HEK293 (cell line): ENCODE measurements around the gene RGMA.

ENCODE experiments used
- CTCF ChIA-PET: fragments of 350-600 bp; formaldehyde crosslinking; extraction: SDS; loops from one replicate; lab custom pipeline; 2021; ENCODE audit warnings: antibody characterized with exemption; lab: Yijun Ruan, JAX
- POLR2A ChIA-PET: fragments of 300-600 bp; formaldehyde crosslinking; extraction: SDS; loops from one replicate; lab custom pipeline; 2020; ENCODE audit warnings: antibody characterized with exemption, inconsistent platforms; lab: Yijun Ruan, JAX
- H3K27ac ChIP-seq: fragments of 200-500 bp; sonication (Bioruptor generic); 2 replicates; pipeline ENCODE4 v1.5.1; 2014; ENCODE audit warnings: low read depth, low read length, control low read depth, inconsistent platforms; ENCODE audit errors: extremely low read depth
- H3K36me3 ChIP-seq, 2 experiments: fragments of 200-500 bp in 1 of 2; sonication (Bioruptor generic) in 1 of 2; 1 replicate in 1 of 2; 2 replicates in 1 of 2; pipeline ENCODE4 v1.5.1; 2014 to 2017; ENCODE audit warnings: inconsistent platforms in 2 of 2, low read length in 2 of 2; ENCODE audit not compliant: control insufficient read depth in 2 of 2, insufficient read depth in 1 of 2
- H3K4me1 ChIP-seq: fragments of 200-500 bp; sonication (Bioruptor generic); 2 replicates; pipeline ENCODE4 v1.5.1; 2014; ENCODE audit warnings: mild to moderate bottlenecking, low read length, inconsistent platforms; ENCODE audit not compliant: control insufficient read depth, insufficient read depth
- H3K4me3 ChIP-seq: 2 replicates; pipeline ENCODE4 v1.5.1; 2011; ENCODE audit warnings: low read depth, mild to moderate bottlenecking, control low read depth, low read length, moderate library complexity
- H3K9me3 ChIP-seq: fragments of 200-500 bp; sonication (Bioruptor generic); 2 replicates; pipeline ENCODE4 v1.5.1; 2014; ENCODE audit warnings: low read depth, low read length, inconsistent platforms; ENCODE audit not compliant: control insufficient read depth, insufficient read depth
- BCL11B ChIP-seq: fragments of 450-650 bp; formaldehyde crosslinking; IDR thresholded peaks from 2 replicates; pipeline ENCODE4 v1.5.1; 2016; ENCODE audit warnings: low read depth, missing biosample characterization, missing genetic modification characterization
- EGR2 ChIP-seq: fragments of 450-650 bp; formaldehyde crosslinking; IDR thresholded peaks from 2 replicates; pipeline ENCODE4 v1.5.1; 2016; ENCODE audit warnings: low read depth, missing biosample characterization, missing genetic modification characterization
- FEZF1 ChIP-seq: fragments of 450-650 bp; formaldehyde crosslinking; IDR thresholded peaks from 2 replicates; pipeline ENCODE4 v1.5.1; 2016; ENCODE audit warnings: missing biosample characterization, missing genetic modification characterization
- GLIS2 ChIP-seq: fragments of 450-650 bp; formaldehyde crosslinking; IDR thresholded peaks from 2 replicates; pipeline ENCODE4 v1.5.1; 2016; ENCODE audit warnings: missing biosample characterization, missing genetic modification characterization
- IKZF3 ChIP-seq: fragments of 450-650 bp; IDR thresholded peaks from 2 replicates; pipeline ENCODE4 v1.5.0; 2018; ENCODE audit warnings: missing biosample characterization, mild to moderate bottlenecking, missing genetic modification characterization, moderate library complexity
- KLF16 ChIP-seq: fragments of 450-650 bp; formaldehyde crosslinking; IDR thresholded peaks from 2 replicates; pipeline ENCODE4 v1.5.1; 2017; ENCODE audit warnings: missing biosample characterization, missing genetic modification characterization
- OVOL3 ChIP-seq: fragments of 450-650 bp; formaldehyde crosslinking; IDR thresholded peaks from 2 replicates; pipeline ENCODE4 v1.5.1; 2016; ENCODE audit warnings: missing biosample characterization, missing genetic modification characterization
- PRDM6 ChIP-seq: fragments of 450-650 bp; formaldehyde crosslinking; IDR thresholded peaks from 2 replicates; pipeline ENCODE4 v1.5.1; 2017; ENCODE audit warnings: missing biosample characterization, missing genetic modification characterization
- SCRT1 ChIP-seq: fragments of 450-650 bp; formaldehyde crosslinking; IDR thresholded peaks from 2 replicates; pipeline ENCODE4 v1.5.1; 2016; ENCODE audit warnings: missing biosample characterization, missing genetic modification characterization, borderline replicate concordance
- SCRT2 ChIP-seq: fragments of 450-650 bp; formaldehyde crosslinking; IDR thresholded peaks from 2 replicates; pipeline ENCODE4 v1.5.1; 2016; ENCODE audit warnings: missing biosample characterization, missing genetic modification characterization
- SP7 ChIP-seq: fragments of 450-650 bp; formaldehyde crosslinking; IDR thresholded peaks from 2 replicates; pipeline ENCODE4 v1.5.1; 2016; ENCODE audit warnings: missing biosample characterization, missing genetic modification characterization
- ZBTB20 ChIP-seq: fragments of 450-650 bp; formaldehyde crosslinking; IDR thresholded peaks from 2 replicates; pipeline ENCODE4 v1.5.1; 2016; ENCODE audit warnings: missing biosample characterization, missing genetic modification characterization
- ZFHX2 ChIP-seq: fragments of 450-650 bp; formaldehyde crosslinking; conservative IDR thresholded peaks from 2 replicates; pipeline ENCODE4 v1.5.1; 2016; ENCODE audit warnings: missing biosample characterization, missing genetic modification characterization
- ZNF10 ChIP-seq: fragments of 450-650 bp; formaldehyde crosslinking; IDR thresholded peaks from 2 replicates; pipeline ENCODE4 v1.5.1; 2017; ENCODE audit warnings: missing biosample characterization, missing genetic modification characterization
- ZNF155 ChIP-seq: fragments of 450-650 bp; formaldehyde crosslinking; IDR thresholded peaks from 2 replicates; pipeline ENCODE4 v1.5.1; 2016; ENCODE audit warnings: missing biosample characterization, missing genetic modification characterization
- ZNF350 ChIP-seq: fragments of 450-650 bp; formaldehyde crosslinking; IDR thresholded peaks from 2 replicates; pipeline ENCODE4 v1.5.0; 2017; ENCODE audit warnings: missing biosample characterization, mild to moderate bottlenecking, missing genetic modification characterization
- ZNF366 ChIP-seq: fragments of 450-650 bp; formaldehyde crosslinking; conservative IDR thresholded peaks from 2 replicates; pipeline ENCODE4 v1.5.1; 2016; ENCODE audit warnings: missing biosample characterization, missing genetic modification characterization
- ZNF529 ChIP-seq: fragments of 450-650 bp; formaldehyde crosslinking; IDR thresholded peaks from 2 replicates; pipeline ENCODE4 v1.5.1; 2017; ENCODE audit warnings: missing genetic modification characterization, missing biosample characterization; ENCODE audit not compliant: insufficient replicate concordance
- ZNF530 ChIP-seq: fragments of 450-650 bp; formaldehyde crosslinking; IDR thresholded peaks from 2 replicates; pipeline ENCODE4 v1.5.1; 2016; ENCODE audit warnings: low read depth, missing biosample characterization, missing genetic modification characterization
- ZNF600 ChIP-seq: fragments of 450-650 bp; formaldehyde crosslinking; IDR thresholded peaks from 2 replicates; pipeline ENCODE4 v1.5.1; 2016; ENCODE audit warnings: missing biosample characterization, missing genetic modification characterization
- ZNF777 ChIP-seq: fragments of 450-650 bp; formaldehyde crosslinking; IDR thresholded peaks from 2 replicates; pipeline ENCODE4 v1.5.1; 2017; ENCODE audit warnings: missing biosample characterization, missing genetic modification characterization, borderline replicate concordance
- ZNF837 ChIP-seq: fragments of 450-650 bp; formaldehyde crosslinking; IDR thresholded peaks from 2 replicates; pipeline ENCODE4 v1.5.1; 2016; ENCODE audit warnings: missing biosample characterization, missing genetic modification characterization
- TF ChIP-seq, protein P1 (sequence below): fragments of 450-650 bp; formaldehyde crosslinking; IDR thresholded peaks from 2 replicates; pipeline ENCODE4 v1.5.1; 2016; ENCODE audit warnings: missing biosample characterization, missing genetic modification characterization

RGMA gene

GRCh38 chr15:93067649-93068085 is 21.3 kb downstream of the RGMA start (continued):
- TF ChIP-seq OVOL3 (no peak), SCRT2 (0 out of 2 replicates have a peak, but pooled peaks have one; percentile 11), ZNF529 (no peak)

- Histone ChIP-seq H3K4me1 (peaks cover 46% of the 10 kb centered on the region), H3K4me3 (no peak overlapping the region), H3K27ac (no peak overlapping the region), H3K36me3 (peaks cover 6 to 22% of the 10 kb centered on the region in 2 experiments; a peak in 1 of 3 replicates), H3K9me3 (no peaks in the 10 kb centered on the region)
- CTCF ChIA-PET = interaction anchor here (0.6 to 1.7 kb wide), 8 partner anchors 17 to 1163 kb away, joined by 3 to 4 read pairs (median 3); no protein-coding TSS in a partner anchor
- POLR2A ChIA-PET = no interaction called here
- TF ChIP-seq ZFHX2 (tag by site-specific recombination) (peak; percentile 72), ZNF350 (no peak), EGR2 (tag by site-specific recombination) (peak; percentile 69; the same call in 1 of the 2 replicates), IKZF3 (tag by site-specific recombination) (peak; percentile 27; the same call in 1 of the 2 replicates), PRDM6 (tag by site-specific recombination) (peak; percentile 67), SCRT2 (peak; percentile 93), ZNF10 (tag by site-specific recombination) (peak; percentile 61; the same call in 1 of the 2 replicates), BCL11B (tag by site-specific recombination) (no peak), GLIS2 (tag by site-specific recombination) (peak; percentile 45; the same call in 1 of the 2 replicates), SCRT1 (tag by site-specific recombination) (peak; percentile 93), ZNF777 (tag by site-specific recombination) (no peak), ZBTB20 (tag by site-specific recombination) (no peak), FEZF1 (tag by site-specific recombination) (peak; percentile 58), ZNF530 (tag by site-specific recombination) (no peak), ZNF837 (tag by site-specific recombination) (no peak), ZNF366 (tag by site-specific recombination) (0 out of 2 replicates have a peak, but pooled peaks have one; percentile 14), KLF16 (tag by site-specific recombination) (no peak)
Measured at GRCh38 chr15:93066834-93067648, 22.0 kb downstream of the RGMA start.

GRCh38 chr15:93066224-93066681 is 22.8 kb downstream of the RGMA start:
- CTCF ChIA-PET = interaction anchor here (0.6 to 0.9 kb wide), 3 partner anchors 345 to 1164 kb away, joined by 3 to 4 read pairs (median 3); no protein-coding TSS in a partner anchor
- Histone ChIP-seq H3K36me3 (peaks cover 6 to 22% of the 10 kb centered on the region in 2 experiments; a peak in 2 of 3 replicates), H3K9me3 (no peaks in the 10 kb centered on the region), H3K4me3 (no peak overlapping the region)
- TF ChIP-seq ZNF600 (tag by site-specific recombination) (peak; percentile 59), SP7 (tag by site-specific recombination) (no peak), ZNF155 (tag by site-specific recombination) (no peak)
- TF ChIP-seq, protein P1, sequence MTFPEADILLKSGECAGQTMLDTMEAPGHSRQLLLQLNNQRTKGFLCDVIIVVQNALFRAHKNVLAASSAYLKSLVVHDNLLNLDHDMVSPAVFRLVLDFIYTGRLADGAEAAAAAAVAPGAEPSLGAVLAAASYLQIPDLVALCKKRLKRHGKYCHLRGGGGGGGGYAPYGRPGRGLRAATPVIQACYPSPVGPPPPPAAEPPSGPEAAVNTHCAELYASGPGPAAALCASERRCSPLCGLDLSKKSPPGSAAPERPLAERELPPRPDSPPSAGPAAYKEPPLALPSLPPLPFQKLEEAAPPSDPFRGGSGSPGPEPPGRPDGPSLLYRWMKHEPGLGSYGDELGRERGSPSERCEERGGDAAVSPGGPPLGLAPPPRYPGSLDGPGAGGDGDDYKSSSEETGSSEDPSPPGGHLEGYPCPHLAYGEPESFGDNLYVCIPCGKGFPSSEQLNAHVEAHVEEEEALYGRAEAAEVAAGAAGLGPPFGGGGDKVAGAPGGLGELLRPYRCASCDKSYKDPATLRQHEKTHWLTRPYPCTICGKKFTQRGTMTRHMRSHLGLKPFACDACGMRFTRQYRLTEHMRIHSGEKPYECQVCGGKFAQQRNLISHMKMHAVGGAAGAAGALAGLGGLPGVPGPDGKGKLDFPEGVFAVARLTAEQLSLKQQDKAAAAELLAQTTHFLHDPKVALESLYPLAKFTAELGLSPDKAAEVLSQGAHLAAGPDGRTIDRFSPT (tag by site-specific recombination) = 0 out of 2 replicates have a peak, but pooled peaks have one; percentile 14
- TF ChIP-seq, all 188 proteins: peak for 2
- Histone ChIP-seq H3K27ac (no peak overlapping the region), H3K4me1 (peaks cover 45% of the 10 kb centered on the region)
- POLR2A ChIA-PET = no interaction called here
